K562 (cell line): ENCODE results near the gene BTNL8.

ENCODE experiments used
- CTCF ChIP-seq, 3 experiments: IDR thresholded peaks in 2 of 3; conservative IDR thresholded peaks in 1 of 3; 2 replicates each; pipeline ENCODE4 v1.5.1; 2011 to 2012; ENCODE audit warnings: low read length in 3 of 3, mild to moderate bottlenecking in 3 of 3, control low read depth in 2 of 3, improper control_type of control experiment in 1 of 3, inconsistent platforms in 1 of 3, low read depth in 1 of 3, mixed read lengths in 1 of 3, moderate library complexity in 1 of 3; ENCODE audit not compliant: insufficient read depth in 2 of 3
- STAG1 ChIP-seq: sonication (generic); formaldehyde crosslinking; IDR thresholded peaks from 2 replicates; pipeline ENCODE4 v1.5.0; 2020; ENCODE audit warnings: missing genetic modification reagents, borderline replicate concordance
- USF1 ChIP-seq: sonication (generic); formaldehyde crosslinking; IDR thresholded peaks from 2 replicates; pipeline ENCODE4 v1.9.0; 2022; ENCODE audit warnings: mild to moderate bottlenecking, missing genetic modification reagents

- TF ChIP-seq USF1 (CRISPR knock-in tag), result no peak
- TF ChIP-seq STAG1 (CRISPR knock-in tag), result no peak
- no peak for TF ChIP-seq CTCF (IDR thresholded peaks at IDR 0.05 in 2 of 3, conservative IDR thresholded peaks at IDR 0.05 in 1 of 3; ENCODE audit: insufficient read depth in 2 of 3, low read depth in 1 of 3, low read length in 3 of 3)
Observed at GRCh38 chr5:180922932-180923331, 24.0 kb downstream of the BTNL8 start.
